HG03064 (cell line): ENCODE results near the gene DES.

Experiments
- ATAC-seq: cut with Tn5 transposase; IDR thresholded peaks from one replicate; pipeline ENCODE4 v1.9.1; 2021; ENCODE audit warnings: low read depth; ENCODE audit not compliant: unreplicated experiment

Gene DES

DNA sequence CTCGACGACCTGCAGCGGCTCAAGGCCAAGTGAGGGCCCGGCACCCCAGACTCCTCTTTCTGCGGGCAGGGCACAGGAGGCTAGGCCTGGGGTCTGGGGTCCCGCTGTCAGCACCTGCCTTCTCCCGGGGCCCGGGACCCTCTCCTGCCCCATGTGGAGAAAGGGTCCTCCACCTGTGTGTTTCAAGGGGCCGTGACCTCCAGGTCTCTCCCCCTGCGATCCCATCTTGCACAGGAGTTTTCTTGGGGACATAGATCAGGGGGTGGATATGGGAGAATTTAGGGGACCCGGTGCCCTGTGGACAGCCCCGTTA is 791 bp downstream of the DES start:
- ATAC-seq: no peak

DNA sequence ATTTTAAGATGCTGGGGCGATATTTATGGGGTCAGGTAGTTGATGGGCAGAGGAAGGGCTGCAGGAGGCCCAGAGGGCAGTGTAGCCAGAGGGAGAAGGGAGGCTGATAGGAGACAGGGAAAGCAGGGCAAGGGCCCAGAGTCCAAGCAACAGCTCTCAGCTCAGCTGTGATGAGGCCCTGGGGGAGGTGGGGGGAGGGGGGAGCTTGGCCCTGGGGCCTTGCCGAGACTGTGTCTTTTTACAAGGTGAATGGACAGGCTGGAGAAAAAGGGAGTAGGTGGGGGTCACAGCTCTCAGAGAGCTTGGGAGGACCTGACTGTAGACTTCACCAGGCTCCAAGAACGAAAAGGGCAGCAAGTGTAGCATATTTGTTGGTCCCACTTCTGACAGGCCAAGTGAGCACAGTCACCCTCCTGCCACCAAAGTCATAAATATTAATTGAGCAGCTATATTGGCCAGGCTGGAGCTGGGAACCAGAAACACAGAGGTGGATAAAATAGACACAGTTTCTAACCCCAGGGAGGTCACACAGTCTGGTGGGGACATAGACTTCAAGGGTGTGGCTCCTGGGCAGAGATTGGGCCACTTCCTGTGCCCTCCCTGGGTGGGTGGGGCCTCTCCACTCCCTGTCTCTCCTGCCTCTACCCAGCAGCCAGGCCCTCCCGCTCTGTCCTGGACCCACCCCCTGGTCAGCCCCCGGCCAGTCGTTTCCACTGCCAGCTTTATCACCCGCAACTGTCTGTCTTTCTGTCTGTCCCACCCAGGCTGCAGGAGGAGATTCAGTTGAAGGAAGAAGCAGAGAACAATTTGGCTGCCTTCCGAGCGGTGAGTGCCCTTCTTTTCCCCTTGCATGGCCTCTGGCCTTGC is 1.4 kb downstream of the DES start:
- no peak for ATAC-seq

DNA sequence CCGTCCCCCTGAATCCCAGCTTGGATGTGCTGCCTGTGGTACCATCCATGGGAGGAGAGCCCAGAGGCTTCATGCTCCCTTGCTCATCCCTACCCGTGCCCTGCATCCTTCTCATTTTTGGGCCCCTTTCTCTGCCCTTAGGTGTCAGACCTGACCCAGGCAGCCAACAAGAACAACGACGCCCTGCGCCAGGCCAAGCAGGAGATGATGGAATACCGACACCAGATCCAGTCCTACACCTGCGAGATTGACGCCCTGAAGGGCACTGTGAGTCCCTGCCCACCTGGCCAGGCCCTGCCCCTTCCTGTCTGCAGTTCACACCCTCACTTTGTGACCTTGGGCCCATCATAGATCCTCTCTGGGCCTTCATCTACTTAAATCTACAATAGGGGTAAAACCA is 2.5 kb downstream of the DES start:
- ATAC-seq: no peak

DNA sequence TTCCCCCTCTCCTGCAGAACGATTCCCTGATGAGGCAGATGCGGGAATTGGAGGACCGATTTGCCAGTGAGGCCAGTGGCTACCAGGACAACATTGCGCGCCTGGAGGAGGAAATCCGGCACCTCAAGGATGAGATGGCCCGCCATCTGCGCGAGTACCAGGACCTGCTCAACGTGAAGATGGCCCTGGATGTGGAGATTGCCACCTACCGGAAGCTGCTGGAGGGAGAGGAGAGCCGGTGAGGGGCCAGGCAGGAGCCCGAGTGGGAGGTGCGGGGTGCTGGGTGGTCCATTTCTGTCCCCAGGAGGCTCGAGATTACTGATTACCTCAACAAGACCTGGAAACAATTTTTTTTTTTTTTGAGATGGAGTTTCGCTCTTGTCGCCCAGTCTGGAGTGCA is 3.1 kb downstream of the DES start:
- ATAC-seq: no peak

DNA sequence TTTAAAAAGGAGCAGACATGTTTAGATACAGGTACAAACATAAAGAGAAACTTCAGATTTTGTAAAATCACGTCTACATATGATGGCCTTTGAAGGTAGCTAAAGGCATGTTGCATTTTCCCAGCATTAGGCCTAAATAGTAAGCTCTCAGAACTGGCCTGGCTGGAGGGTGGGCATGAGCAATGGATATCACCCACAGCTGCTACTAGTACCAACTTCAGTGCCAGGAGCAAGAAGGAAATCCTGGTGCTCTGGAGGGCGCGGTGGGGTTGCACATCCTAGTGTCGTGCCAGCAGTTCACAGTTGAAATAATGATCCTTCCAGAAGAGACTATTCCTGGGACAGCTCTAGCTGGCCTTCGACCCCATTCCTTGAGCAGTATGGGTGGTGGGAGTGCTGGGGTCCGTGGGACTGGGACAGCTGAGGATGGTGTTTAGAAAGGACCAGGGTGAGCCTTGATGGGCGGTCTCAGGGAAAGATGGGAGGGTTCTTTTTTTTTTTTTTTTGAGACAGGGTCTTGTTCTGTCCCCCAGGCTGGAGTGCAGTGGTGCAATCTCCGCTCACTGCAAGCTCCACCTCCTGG is 4.9 kb downstream of the DES start:
- ATAC-seq: no peak

DNA sequence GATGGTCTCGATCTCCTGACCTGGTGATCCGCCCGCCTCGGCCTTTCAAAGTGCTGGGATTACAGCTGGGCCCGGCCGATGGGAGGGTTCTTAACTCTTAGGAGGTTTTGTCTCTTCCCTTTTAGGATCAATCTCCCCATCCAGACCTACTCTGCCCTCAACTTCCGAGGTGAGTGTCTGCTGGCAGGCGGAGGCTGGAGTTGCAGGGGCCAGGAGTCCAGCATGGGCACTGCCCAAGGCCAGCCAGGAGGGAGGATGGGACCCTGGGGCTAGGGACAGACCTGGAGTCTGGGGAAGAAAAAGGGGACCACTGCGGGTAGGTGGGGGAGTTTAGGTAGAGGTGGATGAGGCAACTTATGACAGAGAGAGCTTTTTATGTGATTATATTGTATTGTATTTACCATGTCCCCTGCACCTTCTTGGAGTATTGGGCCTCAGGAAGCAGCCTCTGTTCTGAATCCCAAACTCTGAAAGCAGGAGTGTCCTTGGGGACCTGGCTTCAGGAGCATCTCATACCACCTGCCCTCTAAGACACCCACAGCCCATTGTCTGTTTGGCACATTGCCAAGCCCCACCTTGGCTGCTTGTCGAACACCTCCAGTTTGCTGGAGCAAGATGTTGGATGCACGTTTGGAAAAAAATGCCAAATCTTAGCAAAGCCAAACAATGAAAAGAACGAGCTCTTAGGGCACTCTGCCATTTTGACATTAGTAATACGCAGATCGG is 5.6 kb downstream of the DES start:
- no peak for ATAC-seq

DNA sequence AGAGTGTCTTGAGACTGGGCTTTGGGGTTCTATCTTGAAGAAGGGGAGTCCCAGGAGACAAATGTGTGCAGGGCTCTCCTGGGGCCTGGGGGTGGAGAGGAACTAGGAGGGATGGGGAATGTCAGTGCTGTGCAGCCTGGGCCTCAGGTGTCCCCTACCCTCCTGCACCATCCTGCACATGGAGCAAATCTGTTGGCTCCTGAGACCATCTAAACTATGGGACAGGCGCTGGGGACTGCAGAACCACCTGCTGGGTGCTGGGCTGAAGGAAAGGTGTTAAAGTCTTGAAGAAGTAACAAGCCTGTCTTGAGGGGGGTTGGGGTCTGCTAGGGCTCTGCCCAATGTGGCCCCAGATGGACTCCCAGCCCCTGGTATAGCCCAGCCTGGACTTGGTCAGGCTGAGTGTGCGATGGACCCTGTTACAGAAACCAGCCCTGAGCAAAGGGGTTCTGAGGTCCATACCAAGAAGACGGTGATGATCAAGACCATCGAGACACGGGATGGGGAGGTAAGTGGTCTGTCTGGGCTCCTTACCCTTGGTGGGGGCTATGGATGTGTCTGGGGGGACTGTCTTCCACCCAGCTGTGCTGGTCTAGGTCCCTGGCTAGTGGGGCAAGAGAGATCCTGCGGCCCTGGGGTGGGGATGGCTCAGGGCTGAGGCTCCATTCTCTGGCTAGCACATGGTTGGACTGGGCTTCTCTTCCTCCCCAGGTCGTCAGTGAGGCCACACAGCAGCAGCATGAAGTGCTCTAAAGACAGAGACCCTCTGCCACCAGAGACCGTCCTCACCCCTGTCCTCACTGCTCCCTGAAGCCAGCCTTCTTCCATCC is 7.3 kb downstream of the DES start:
- ATAC-seq: no peak

DNA sequence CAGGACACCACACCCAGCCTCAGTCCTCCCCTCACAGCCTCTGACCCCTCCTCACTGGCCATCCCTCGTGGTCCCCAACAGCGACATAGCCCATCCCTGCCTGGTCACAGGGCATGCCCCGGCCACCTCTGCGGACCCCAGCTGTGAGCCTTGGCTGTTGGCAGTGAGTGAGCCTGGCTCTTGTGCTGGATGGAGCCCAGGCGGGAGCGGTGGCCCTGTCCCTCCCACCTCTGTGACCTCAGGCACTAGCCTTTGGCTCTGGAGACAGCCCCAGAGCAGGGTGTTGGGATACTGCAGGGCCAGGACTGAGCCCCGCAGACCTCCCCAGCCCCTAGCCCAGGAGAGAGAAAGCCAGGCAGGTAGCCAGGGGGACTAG is 7.9 kb downstream of the DES start:
- no peak for ATAC-seq

DNA sequence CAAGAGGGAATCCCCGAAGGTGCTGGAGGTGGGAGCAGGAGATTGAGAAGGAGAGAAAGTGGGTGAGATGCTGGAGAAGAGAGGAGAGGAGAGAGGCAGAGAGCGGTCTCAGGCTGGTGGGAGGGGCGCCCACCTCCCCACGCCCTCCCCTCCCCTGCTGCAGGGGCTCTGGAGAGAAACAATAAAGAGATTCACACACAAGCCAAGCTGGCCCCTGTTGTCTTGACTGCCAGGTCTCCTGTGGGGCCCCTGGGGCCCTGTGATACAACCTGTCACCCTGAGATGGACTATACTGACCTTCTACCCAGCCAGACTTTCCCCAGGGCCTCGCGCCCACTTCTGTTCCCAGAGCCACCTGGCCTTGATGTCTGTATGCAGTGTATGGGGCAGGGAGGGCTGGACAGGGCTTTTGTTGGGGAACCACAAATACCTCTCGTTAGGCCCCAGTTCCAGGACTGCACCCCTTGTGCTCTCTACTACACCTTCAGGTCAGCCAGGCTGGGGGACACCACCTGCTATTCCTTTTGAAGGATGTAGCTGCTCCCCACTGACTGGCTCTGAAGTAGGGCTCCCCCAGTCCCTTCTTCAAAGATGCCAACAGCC is 8.5 kb downstream of the DES start:
- no peak for ATAC-seq

DNA sequence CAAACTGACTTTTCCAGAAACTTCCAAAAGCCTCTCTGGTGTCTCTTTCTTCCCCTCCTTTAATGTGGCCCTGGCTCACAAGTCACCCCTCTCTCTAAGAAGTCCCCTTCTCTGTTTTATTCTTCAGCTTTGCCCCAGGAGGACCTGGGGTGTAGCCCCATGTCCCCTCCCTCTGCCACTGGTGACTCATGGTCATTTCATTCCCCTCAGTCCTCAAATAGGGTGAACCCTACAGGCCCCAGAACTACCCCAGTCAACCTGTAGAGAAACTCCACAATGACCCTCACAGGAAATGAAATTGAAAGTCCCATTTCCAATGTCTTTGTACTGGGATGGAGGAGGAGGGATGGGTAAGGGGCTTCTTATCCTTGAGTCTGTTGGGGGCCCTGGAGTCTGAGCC is 10.3 kb downstream of the DES start:
- no peak for ATAC-seq

DNA sequence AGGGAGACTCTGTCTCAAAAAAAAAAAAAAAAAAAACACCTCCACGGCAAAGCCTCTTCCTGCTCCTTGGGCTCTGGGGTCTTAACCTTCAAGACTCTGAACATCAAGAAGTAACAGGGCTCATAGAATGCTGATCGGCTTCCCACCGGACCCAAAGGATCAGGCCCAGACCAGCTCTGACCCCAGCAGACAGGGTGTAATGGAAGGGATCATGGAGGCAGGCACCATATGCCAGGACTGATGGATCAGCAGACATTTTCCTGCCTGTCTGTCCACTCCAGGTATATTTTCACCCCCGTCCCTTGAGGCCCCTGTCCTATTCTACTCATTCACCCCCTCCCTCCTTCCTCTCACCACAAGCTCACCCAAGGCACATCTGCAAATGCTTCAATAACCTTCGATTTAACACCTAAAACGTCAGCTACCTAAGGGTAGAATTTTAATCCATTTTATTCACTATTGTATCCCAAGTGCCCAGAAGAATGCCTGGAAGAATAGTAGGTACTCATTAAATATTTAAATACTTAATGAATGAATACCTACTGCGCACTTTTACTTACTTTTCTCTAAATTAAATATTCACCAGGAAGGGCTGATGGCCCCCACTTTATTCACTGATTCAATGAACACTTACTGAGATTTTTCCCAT is 11.9 kb downstream of the DES start:
- ATAC-seq: no peak

DNA sequence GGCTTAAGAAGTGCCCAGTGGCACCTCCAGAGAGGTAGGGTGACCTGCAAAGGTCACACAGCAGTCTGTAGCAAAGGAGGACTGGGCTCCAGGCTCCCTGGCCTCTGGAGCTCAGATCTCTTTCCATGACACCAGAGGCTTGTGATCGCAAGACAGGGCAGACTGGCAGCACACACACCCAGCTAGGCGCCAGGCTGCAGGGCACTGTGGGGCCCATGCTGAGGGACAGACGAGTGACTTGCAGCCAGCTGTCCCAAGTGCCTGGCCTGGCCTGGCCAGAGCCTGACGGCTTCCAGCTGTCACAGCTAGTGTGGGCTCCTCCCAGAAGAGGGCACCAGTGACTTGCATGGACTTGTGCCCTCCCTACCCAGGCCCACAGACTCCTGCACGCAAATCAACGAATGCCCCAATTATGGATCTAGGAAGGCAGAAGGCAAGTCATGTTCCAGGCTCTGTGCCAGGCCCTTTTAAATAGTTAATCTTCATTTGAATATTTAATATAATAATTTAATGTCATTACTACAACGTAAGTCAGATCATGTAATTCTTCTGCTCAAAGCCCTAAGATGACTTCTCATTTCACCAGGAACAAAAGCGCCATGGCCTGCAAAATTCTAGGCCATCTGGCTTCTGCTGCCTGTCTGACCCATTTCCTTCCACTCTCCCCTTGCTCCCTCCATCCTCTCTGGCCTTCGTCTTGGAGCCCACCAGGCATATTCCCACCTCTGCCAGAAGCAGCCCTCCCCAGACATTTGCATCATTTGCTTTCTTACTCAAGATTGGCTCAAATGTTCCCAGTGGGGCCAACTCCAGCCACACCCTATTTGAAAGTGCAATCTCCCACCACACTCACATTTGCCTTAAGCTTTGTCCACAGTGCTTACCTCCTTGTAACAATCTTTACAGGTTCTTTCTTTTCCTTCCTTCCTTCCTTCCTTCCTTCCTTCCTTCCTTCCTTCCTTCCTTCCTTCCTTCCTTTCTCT is 12.7 kb downstream of the DES start:
- ATAC-seq: no peak

DNA sequence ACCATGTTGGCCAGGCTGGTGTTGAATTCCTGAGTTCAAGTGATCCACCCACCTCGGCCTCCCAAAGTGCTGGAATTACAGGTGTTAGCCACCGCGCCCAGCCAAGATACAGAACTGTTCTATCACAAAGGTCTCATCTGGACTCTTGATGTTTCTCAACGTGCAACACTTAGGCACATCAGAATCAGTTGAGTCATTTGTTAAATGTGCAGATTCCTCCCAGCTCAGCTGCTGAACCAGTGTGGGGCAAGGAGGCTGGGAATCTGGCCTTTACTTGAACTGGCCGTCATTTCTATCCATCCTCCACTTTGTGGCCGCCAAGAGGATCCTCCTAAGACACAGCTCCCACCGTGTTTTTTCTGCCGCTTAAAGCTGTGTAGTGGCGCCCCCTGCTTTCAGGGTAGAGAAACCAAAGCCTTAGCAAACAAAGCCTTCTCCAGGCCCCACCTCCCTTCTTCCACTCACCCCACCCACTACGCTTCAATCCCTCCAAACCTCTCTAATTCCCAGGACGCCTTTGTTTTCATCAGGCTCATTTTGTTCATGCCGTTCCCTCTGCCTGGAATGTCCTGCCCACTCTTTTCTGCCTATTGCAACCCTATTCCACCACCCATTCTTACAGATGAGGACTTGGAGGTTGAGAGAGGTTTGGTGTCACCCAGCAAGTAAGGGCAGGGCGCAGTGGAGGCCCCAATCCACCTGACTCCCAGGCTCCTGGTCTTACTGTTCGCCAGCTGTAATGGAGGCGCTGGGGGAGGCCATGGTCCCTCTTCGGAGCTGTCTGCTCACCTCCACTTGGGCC is 15.7 kb downstream of the DES start:
- no peak for ATAC-seq

DNA sequence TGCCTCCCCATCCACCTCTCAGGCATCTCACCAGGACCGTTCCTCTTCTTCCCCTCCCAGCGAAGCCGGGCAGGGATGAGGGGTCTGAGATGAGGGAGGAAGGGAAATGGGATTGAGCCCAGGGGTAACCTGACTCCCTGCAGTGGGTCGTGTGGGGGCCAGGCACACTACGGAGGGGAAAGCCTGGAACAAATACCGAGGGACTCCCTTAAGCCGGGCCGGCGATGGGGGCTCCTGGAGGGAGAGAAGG is 16.2 kb downstream of the DES start:
- no peak for ATAC-seq

DNA sequence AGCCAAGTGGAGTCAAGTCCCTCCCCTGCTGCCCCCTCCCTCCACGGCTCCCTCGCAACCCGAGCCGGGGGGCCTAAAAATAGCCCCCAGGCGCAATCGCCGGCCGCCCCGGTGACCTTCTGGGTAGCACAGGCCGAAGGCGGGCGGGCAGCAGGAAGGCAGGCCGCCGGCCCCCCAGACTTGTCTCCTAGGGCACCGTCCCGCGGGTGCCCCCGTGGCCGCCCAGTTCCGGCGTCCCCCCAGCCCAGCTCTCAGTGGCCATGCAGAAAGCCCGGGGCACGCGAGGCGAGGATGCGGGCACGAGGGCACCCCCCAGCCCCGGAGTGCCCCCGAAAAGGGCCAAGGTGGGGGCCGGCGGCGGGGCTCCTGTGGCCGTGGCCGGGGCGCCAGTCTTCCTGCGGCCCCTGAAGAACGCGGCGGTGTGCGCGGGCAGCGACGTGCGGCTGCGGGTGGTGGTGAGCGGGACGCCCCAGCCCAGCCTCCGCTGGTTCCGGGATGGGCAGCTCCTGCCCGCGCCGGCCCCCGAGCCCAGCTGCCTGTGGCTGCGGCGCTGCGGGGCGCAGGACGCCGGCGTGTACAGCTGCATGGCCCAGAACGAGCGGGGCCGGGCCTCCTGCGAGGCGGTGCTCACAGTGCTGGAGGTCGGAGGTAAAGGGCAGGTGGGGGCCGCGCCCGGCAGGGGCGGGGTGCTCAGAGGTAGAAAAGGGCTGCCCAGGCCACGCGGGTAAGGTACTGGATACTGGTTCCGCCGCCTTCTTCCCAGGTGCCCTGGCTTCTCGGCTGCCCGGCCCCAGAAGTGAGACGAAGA is 16.7 kb downstream of the DES start, which contains the start of gene SPEG:
SPEG (plus strand) TSS at position 126 of the 808 bp plus-strand sequence; CDS start at position 261, 135 bp downstream.
- no peak for ATAC-seq

DNA sequence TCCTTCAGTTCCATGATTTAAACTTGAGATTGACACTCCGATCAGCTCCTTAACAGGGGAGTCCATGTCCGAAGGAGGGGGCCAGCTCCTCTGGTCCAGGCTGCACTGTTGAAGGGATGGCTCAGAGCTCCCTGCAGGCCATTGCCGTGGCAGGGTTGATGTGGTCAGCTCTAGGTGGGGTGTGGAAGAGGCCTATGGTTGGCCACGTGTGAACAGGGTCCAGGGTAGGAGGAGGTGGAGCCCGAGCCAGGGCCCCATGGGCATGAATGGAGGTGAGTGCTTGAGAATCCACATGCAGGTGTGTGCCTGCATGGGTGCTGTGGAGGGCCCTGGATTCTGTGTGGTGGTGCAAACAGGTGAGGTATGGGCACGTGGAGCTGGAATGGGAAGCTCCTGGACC is 17.5 kb downstream of the DES start:
- ATAC-seq: no peak

DNA sequence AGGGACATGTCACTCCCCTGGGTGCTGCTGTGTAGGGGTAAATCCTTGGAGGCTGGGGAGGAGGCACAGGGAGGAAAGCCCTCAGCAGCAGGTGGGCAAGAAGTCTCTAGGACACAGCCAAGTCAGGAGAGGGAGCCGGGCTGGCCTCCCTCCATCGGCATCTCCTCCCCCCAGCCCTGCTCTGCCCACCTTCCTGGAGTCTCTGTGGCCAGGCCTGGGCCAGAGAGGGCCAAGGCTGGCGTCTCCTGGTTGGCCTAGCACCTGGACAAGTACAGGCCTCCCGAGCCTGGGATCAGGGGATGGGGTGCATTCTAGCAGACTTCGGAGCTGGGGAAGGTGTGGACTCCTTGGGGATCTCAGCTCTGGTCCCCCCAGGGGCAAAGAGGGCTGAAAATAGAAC is 18.3 kb downstream of the DES start:
- ATAC-seq: no peak

DNA sequence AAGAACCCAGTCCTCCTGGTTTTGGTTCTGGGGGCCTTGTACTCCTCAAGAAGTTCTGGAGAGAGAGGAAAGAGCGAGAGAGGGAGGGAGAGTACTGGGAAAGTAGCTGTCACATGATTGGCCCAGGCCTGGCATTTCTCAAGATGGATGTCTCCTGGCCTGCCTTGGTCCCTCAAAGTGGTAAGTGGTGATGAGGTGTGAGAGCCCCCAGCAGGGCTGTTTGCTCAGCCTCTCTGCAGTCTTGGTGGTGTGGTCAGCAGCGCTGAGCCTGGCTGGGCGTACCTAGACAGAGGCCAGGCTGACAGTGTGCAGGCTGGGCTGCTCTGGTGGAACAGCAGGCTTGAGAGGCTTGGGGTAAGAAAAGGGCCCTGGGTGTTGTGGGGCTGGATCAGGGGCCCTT is 19.0 kb downstream of the DES start:
- ATAC-seq: no peak
